PC-3 (cell line): Measurements from ENCODE around the gene MEPCE. TPM values are rescaled to one million over a fixed set of nuclear protein-coding genes. Genes with fewer than 3 reads are reported as not detected.
"Not testable (repeated sequence)": the region's sequence is repeated elsewhere in the genome, so short reads cannot be mapped to it uniquely, and the experiment has no call there.

Source experiments
- ATAC-seq: fragments of 200-7000 bp; cut with Tn5 transposase; 2 replicates; pipeline ENCODE4 v1.9.1; 2020; ENCODE audit warnings: mild to moderate bottlenecking, moderate library complexity
- BruUV-seq: library from RNA; stranded (reverse); fragments of 400-500 nt; replicated peaks from 2 replicates; lab custom pipeline; 2021; lab: Mats Ljungman, UMichigan
- CTCF ChIA-PET: fragments of 300-600 bp; sonication (Branson Sonifier 250); formaldehyde crosslinking; loops from one replicate; lab custom pipeline; 2022; ENCODE audit warnings: antibody characterized with exemption; lab: Charles Lee
- POLR2A ChIA-PET: fragments of 300-600 bp; sonication (Branson Sonifier 250); formaldehyde crosslinking; loops from one replicate; lab custom pipeline; 2022; ENCODE audit warnings: antibody characterized with exemption; ENCODE audit not compliant: unreplicated experiment; lab: Charles Lee
- DNase-seq: peaks from one replicate; pipeline ENCODE4 v3.0.0-alpha.2; 2015
- H2AFZ ChIP-seq: fragments of 300-600 bp; sonication (generic); 2 replicates; pipeline ENCODE4 v1.6.0; 2016; ENCODE audit warnings: antibody characterized with exemption, low read length
- H3F3A ChIP-seq: fragments of 300-600 bp; sonication (generic); one replicate; pipeline ENCODE4 v1.6.0; 2017; ENCODE audit warnings: antibody characterized with exemption, low read length, control low read depth, mild to moderate bottlenecking; ENCODE audit not compliant: unreplicated experiment
- H3K27ac ChIP-seq: fragments of 300-600 bp; sonication (generic); 2 replicates; pipeline ENCODE4 v1.5.1; 2016; ENCODE audit warnings: mild to moderate bottlenecking, low read length
- H3K27me3 ChIP-seq: fragments of 300-600 bp; sonication (generic); 2 replicates; pipeline ENCODE4 v1.6.1; 2016; ENCODE audit warnings: low read length, mixed read lengths
- H3K36me3 ChIP-seq: fragments of 300-600 bp; sonication (generic); 2 replicates; pipeline ENCODE4 v1.6.1; 2016; ENCODE audit warnings: low read depth, mixed run types, low read length, mixed read lengths
- H3K4me1 ChIP-seq: fragments of 300-600 bp; sonication (generic); 2 replicates; pipeline ENCODE4 v1.5.1; 2016; ENCODE audit warnings: low read length; ENCODE audit not compliant: insufficient read depth
- H3K4me2 ChIP-seq: fragments of 300-600 bp; sonication (generic); 2 replicates; pipeline ENCODE4 v1.6.0; 2016; ENCODE audit warnings: low read length
- H3K4me3 ChIP-seq: fragments of 300-600 bp; sonication (generic); 2 replicates; pipeline ENCODE4 v1.5.1; 2016; ENCODE audit warnings: mild to moderate bottlenecking, low read length, mixed read lengths
- H3K79me2 ChIP-seq: fragments of 300-600 bp; sonication (generic); 2 replicates; pipeline ENCODE4 v1.6.1; 2017; ENCODE audit warnings: low read length, mixed read lengths
- H3K9ac ChIP-seq: fragments of 300-600 bp; sonication (generic); 2 replicates; pipeline ENCODE4 v1.6.0; 2016; ENCODE audit warnings: mild to moderate bottlenecking, low read length
- H3K9me2 ChIP-seq: fragments of 300-600 bp; sonication (generic); replicated peaks from 2 replicates; pipeline ENCODE4 v1.6.1; 2016; ENCODE audit warnings: mixed run types, low read length, mixed read lengths
- H3K9me3 ChIP-seq: fragments of 300-600 bp; sonication (generic); 2 replicates; pipeline ENCODE4 v1.6.1; 2016; ENCODE audit warnings: low read length, mixed read lengths
- H4K20me1 ChIP-seq: fragments of 300-600 bp; sonication (generic); 2 replicates; pipeline ENCODE4 v1.6.1; 2016; ENCODE audit warnings: low read length, mixed read lengths
- EZH2 ChIP-seq: fragments of 300-600 bp; sonication (generic); IDR thresholded peaks from one replicate; pipeline ENCODE4 v1.6.1; 2017; ENCODE audit warnings: antibody characterized with exemption, mild to moderate bottlenecking, low read length; ENCODE audit not compliant: unreplicated experiment
- EZH2phosphoT487 ChIP-seq: fragments of 300-600 bp; sonication (generic); IDR thresholded peaks from 2 replicates; pipeline ENCODE4 v1.6.1; 2018; ENCODE audit warnings: mild to moderate bottlenecking, antibody characterized with exemption, low read length, borderline replicate concordance
- intact Hi-C: fragments of 100-400 bp; cut with micrococcal nuclease; formaldehyde crosslinking; loops from 2 replicates; pipeline ENCODE4 v1.9.0; 2023
- total RNA-seq: library from RNA; depleted of rRNA; stranded (reverse); fragments of >200 nt; gene quantifications from 2 replicates; pipeline ENCODE4 v1.2.3, GENCODE V29; 2014
- TF ChIP-seq, protein P1 (sequence below): fragments of 300-600 bp; sonication (generic); conservative IDR thresholded peaks from 2 replicates; pipeline ENCODE4 v1.5.1; 2017; ENCODE audit warnings: antibody characterized with exemption, low read depth, mild to moderate bottlenecking, low read length

Gene MEPCE
- total RNA-seq, 1 experiment from 2014 or later = 36.0 TPM

DNA sequence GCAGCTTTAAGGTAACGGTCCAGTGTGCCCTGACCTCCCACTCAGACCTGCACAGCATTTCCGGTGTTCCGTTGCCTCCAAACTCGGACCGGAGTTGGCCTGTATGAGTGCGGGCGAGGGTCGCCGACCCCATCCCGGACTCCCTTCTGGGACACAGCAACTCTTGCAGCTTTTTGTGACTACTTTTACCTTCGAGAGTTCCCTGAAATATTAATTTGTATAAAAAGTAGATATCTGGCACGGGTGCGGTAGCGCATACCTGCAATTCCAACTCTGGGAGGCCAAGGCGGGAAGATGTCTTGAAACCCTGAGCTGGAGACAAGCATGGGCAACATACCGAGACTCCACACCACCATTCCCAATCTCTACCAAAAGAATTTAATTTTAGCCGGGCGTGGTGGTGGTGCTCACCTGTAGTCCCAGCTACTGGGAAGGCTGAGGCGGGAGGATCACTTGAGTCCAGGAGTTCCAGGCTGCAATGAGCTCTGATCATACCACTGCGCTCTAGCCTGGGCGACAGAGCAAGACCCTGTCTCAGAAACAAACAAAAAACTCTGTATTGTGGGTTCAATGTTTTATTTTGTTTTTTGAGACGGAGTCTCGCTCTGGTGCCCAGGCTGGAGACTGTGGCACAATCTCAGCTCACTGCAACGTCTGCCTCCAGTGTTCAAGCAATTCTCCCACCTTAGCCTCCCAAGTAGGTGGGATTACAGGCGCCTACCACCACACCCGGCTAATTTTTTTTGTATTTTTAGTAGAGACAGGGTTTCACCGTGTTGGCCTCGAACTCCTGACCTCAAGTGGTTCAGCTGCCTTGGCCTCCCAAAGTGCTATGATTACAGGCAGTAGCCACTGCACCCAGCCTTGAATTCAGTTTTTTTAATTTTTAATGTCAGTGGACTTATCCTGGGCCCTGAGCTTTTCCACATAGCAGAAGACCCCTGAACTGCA is 7.8 kb downstream of the MEPCE start:
- peak overlapping the region; percentile 97; the same call in 1 of the 2 replicates for H3K4me2 ChIP-seq
- H3K4me3 ChIP-seq = peak overlapping the region; percentile 97; the same call in 1 of the 2 replicates
- no peaks in the 10 kb centered on the region for H3K27me3 ChIP-seq
- ATAC-seq = no peak
- no peaks in the 10 kb centered on the region for H3K9me2 ChIP-seq
- CTCF ChIA-PET = interaction anchor here (0.5 to 0.7 kb wide), 4 partner anchors 28 to 912 kb away, joined by 3 to 6 read pairs (median 4); no protein-coding TSS in a partner anchor
- H3K27ac ChIP-seq = no peak overlapping the region
- H3K9ac ChIP-seq = no peak overlapping the region; the same call in 1 of the 2 replicates
- H3K4me1 ChIP-seq = peaks cover 14% of the 10 kb centered on the region
- no peaks in the 10 kb centered on the region for H3K9me3 ChIP-seq
- peaks cover 19% of the 10 kb centered on the region for H3K36me3 ChIP-seq
- no TSS peak for BruUV-seq
- TF ChIP-seq, protein P1, sequence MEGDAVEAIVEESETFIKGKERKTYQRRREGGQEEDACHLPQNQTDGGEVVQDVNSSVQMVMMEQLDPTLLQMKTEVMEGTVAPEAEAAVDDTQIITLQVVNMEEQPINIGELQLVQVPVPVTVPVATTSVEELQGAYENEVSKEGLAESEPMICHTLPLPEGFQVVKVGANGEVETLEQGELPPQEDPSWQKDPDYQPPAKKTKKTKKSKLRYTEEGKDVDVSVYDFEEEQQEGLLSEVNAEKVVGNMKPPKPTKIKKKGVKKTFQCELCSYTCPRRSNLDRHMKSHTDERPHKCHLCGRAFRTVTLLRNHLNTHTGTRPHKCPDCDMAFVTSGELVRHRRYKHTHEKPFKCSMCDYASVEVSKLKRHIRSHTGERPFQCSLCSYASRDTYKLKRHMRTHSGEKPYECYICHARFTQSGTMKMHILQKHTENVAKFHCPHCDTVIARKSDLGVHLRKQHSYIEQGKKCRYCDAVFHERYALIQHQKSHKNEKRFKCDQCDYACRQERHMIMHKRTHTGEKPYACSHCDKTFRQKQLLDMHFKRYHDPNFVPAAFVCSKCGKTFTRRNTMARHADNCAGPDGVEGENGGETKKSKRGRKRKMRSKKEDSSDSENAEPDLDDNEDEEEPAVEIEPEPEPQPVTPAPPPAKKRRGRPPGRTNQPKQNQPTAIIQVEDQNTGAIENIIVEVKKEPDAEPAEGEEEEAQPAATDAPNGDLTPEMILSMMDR = no peak
- TF ChIP-seq EZH2phosphoT487 (no peak), EZH2 (no peak)
- intact Hi-C loops = no loop called here
- peaks cover 9% of the 10 kb centered on the region for H3F3A ChIP-seq
- H3K79me2 ChIP-seq = peaks cover 35% of the 10 kb centered on the region
- H2AFZ ChIP-seq = no peak overlapping the region
- DNase-seq = no peak
- H4K20me1 ChIP-seq = no peaks in the 10 kb centered on the region
- POLR2A ChIA-PET = interaction anchor here (0.6 to 1.0 kb wide), 2 partner anchors 42 to 175 kb away, joined by 4 to 5 read pairs; partner anchors contain the start of gene MOSPD3

- H3K27me3 ChIP-seq = no peaks in the 10 kb centered on the region
- no peaks in the 10 kb centered on the region for H4K20me1 ChIP-seq
- no peak overlapping the region for H3K4me3 ChIP-seq
- H3K9ac ChIP-seq = no peak overlapping the region
- no peak overlapping the region for H2AFZ ChIP-seq
- no peak overlapping the region for H3K4me2 ChIP-seq
- DNase-seq (no peak), ATAC-seq (no peak)
- ChIA-PET CTCF (no interaction called here), POLR2A (interaction anchor here (0.7 kb wide), 1 partner anchor 1153 kb away, joined by 9 read pairs; no protein-coding TSS in a partner anchor)
- peaks cover 9% of the 10 kb centered on the region for H3F3A ChIP-seq
- H3K36me3 ChIP-seq = peaks cover 15% of the 10 kb centered on the region
- peaks cover 27% of the 10 kb centered on the region for H3K79me2 ChIP-seq
- BruUV-seq = no TSS peak
- H3K4me1 ChIP-seq = peaks cover 14% of the 10 kb centered on the region
- TF ChIP-seq, protein P1 = no peak
- TF ChIP-seq EZH2phosphoT487 (no peak), EZH2 (no peak)
- intact Hi-C loops = no loop called here
- no peaks in the 10 kb centered on the region for H3K9me3 ChIP-seq
- no peak overlapping the region for H3K27ac ChIP-seq
- no peaks in the 10 kb centered on the region for H3K9me2 ChIP-seq
Observed at GRCh38 chr7:100438172-100438571, 8.5 kb downstream of the MEPCE start.

- intact Hi-C loops, H4K20me1 ChIP-seq, DNase-seq, H3F3A ChIP-seq, CTCF ChIA-PET, BruUV-seq, H3K27me3 ChIP-seq, H3K9me2 ChIP-seq, H2AFZ ChIP-seq, H3K27ac ChIP-seq, H3K4me3 ChIP-seq, H3K9me3 ChIP-seq, H3K9ac ChIP-seq, H3K36me3 ChIP-seq, H3K4me2 ChIP-seq, ATAC-seq: not testable (repeated sequence)
- peaks cover 14% of the 10 kb centered on the region for H3K4me1 ChIP-seq
- peaks cover 22% of the 10 kb centered on the region for H3K79me2 ChIP-seq
- POLR2A ChIA-PET = interaction anchor here (0.7 kb wide), 1 partner anchor 1152 kb away, joined by 9 read pairs; no protein-coding TSS in a partner anchor
Observed at GRCh38 chr7:100438731-100439130, 9.1 kb downstream of the MEPCE start.

DNA sequence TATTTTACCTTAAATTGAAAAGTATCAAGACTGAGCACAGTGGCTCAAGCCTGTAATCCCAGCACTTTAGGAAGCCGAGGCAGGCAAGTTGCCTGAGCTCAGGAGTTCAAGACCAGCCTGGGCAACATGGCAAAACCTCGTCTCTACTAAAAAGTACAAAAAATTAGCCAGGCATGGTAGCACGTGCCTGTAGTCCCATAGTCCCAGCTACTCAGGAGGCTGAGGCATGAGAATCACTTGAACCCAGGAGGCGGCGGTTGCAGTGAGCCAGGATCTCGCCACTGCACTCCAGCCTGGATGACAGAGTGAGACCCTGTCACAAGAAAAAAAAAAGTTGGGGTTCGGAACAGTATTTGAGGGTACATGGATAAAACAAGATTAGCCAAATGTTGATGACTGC is 9.6 kb downstream of the MEPCE start:
- H3K4me1 ChIP-seq, intact Hi-C loops, H2AFZ ChIP-seq, H3K9ac ChIP-seq, POLR2A ChIA-PET, H3K4me2 ChIP-seq, H3K36me3 ChIP-seq, H3K27ac ChIP-seq, DNase-seq, H3K9me2 ChIP-seq, H4K20me1 ChIP-seq, H3K4me3 ChIP-seq, H3K9me3 ChIP-seq, BruUV-seq, H3K27me3 ChIP-seq, ATAC-seq, H3F3A ChIP-seq, CTCF ChIA-PET: not testable (repeated sequence)
- peaks cover 17% of the 10 kb centered on the region for H3K79me2 ChIP-seq
